Ovary (tissue), 9 donors: ENCODE measurements around the gene SETD2. TPM values are rescaled to one million over a fixed set of nuclear protein-coding genes. Genes with fewer than 3 reads are reported as not detected.

Source experiments
- DNase-seq, 5 donors: peaks; one replicate each; pipeline ENCODE4 v3.0.0-alpha.2; 2019 to 2020
- H3K27ac ChIP-seq, 2 donors: fragments of 200-600 bp; one replicate each; pipeline versions ENCODE4 v1.5.1 to v1.8.0; 2019 to 2022
- H3K27me3 ChIP-seq: fragments of 200-600 bp; one replicate; pipeline ENCODE4 v1.8.0; 2022
- H3K36me3 ChIP-seq: fragments of 200-600 bp; sonication (generic); one replicate; pipeline ENCODE4 v1.5.1; 2019
- H3K4me1 ChIP-seq: one replicate; pipeline ENCODE4 v1.8.1; 2013; ENCODE audit warnings: mild to moderate bottlenecking, moderate library complexity; ENCODE audit not compliant: insufficient read depth
- H3K4me3 ChIP-seq: fragments of 200-600 bp; sonication (generic); one replicate; pipeline ENCODE4 v1.5.1; 2017
- H3K9me3 ChIP-seq, 2 donors: fragments of 200-600 bp in 1 of 2; sonication (generic) in 1 of 2; one replicate each; pipeline versions ENCODE4 v1.5.1 to v1.8.1; 2013 to 2019; ENCODE audit warnings: mild to moderate bottlenecking in 1 of 2, moderate library complexity in 1 of 2
- CTCF ChIP-seq, 3 donors: fragments of 450-650 bp in 2 of 3; fragments of 200-600 bp in 1 of 3; IDR thresholded peaks; one replicate each; pipeline versions ENCODE4 v1.5.1 to v1.8.0; 2016 to 2022; ENCODE audit warnings: antibody characterized with exemption in 3 of 3, mild to moderate bottlenecking in 1 of 3
- EP300 ChIP-seq: sonication (generic); formaldehyde crosslinking; IDR thresholded peaks from one replicate; pipeline ENCODE4 v1.6.1; 2017; ENCODE audit warnings: antibody characterized with exemption
- POLR2A ChIP-seq: fragments of 450-650 bp; IDR thresholded peaks from one replicate; pipeline ENCODE4 v1.6.1; 2017; ENCODE audit warnings: antibody characterized with exemption, mild to moderate bottlenecking, moderate library complexity
- WGBS, 3 donors: extraction: QIAGEN DNeasy Blood & Tissue Kit in 1 of 3; methylation state at CpG; one replicate each; pipeline versions ENCODE4 v1.1.5 to v1.1.7; 2013 to 2017; 5-methylcytosine and 5-hydroxymethylcytosine counted together
- intact Hi-C, 4 donors: fragments of 100-400 bp; cut with DNase I; formaldehyde crosslinking; loops; one replicate each; pipeline versions ENCODE4 v1.11.0 to v1.15.1; 2022 to 2023
- polyA plus RNA-seq, 2 donors: library from polyadenylated mRNA; stranded (reverse); fragments of 200-250 nt in 1 of 2; fragments of 350-450 nt in 1 of 2; fragmentation: Illumina TruSeq in 1 of 2; extraction: RNeasy Lipid Tissue Mini Kit (QIAGEN cat#74804) in 1 of 2; gene quantifications; one replicate each; pipeline ENCODE4 v1.2.3, GENCODE V29; 2013 to 2014
- total RNA-seq, 7 donors: library from RNA; depleted of rRNA in 2 of 7; stranded (reverse); fragments of >200 nt in 2 of 7; fragmentation: NEBNext Ultra II Directional in 3 of 7; extraction: Animal tissue kit (Norgen Biotek cat#: 25700) in 3 of 7; gene quantifications; one replicate each; pipeline versions ENCODE4 v1.1.0 to v1.2.4, GENCODE V29; 2016 to 2023
- donor health status: DM: no; HTN: no; CAD: no; lungs with moderate emphysema.
- donor health status: DM: no; HTN: no; CAD: no.
- donor health status: Bipolar disorder and iron deficiency.
- donor health status: DM: yes; HTN: yes; CAD: no.
- donor health status: DM: no; HTN: no; CAD: no.
- donor health status: DM: yes; HTN: yes; CAD: no.

SETD2 gene
- total and polyA plus RNA-seq, 9 donors = 22.9 to 62.9 (median 49.2) TPM

- WGBS, 3 donors = 88 to 93% (median 92%) methylated on average over 3 of the region's 3 CpGs
- Histone ChIP-seq H3K9me3 (no peaks in the 10 kb centered on the region), H3K36me3 (no peaks in the 10 kb centered on the region), H3K4me1 (peaks cover 4% of the 10 kb centered on the region), H3K27ac (no peak overlapping the region), H3K27me3 (no peaks in the 10 kb centered on the region), H3K4me3 (no peak overlapping the region)
- TF ChIP-seq EP300 (no peak), POLR2A (no peak)
- intact Hi-C loops = loop anchor here in 1 of 4 donors (10.0 kb wide), 1 partner anchor 302 kb away; the partner anchor contains the start of gene TMIE
- peak in 2 of 5 donors; percentile 17 to 26 for DNase-seq
Measured at GRCh38 chr3:47007001-47007400, 156.9 kb downstream of the SETD2 start.

GRCh38 chr3:47006145-47006651 lies 157.7 kb downstream of the SETD2 start:
- H3K4me1 ChIP-seq = peaks cover 4% of the 10 kb centered on the region
- no peak overlapping the region for H3K4me3 ChIP-seq
- no peaks in the 10 kb centered on the region for H3K36me3 ChIP-seq
- 83 to 93% (median 89%) methylated on average over 9 of the region's 9 CpGs for WGBS, 3 donors
- peak in 1 of 5 donors; percentile 24 for DNase-seq
- H3K27me3 ChIP-seq = no peaks in the 10 kb centered on the region
- intact Hi-C loops = loop anchor here in 1 of 4 donors (10.0 kb wide), 1 partner anchor 301 kb away; the partner anchor contains the start of gene TMIE
- H3K9me3 ChIP-seq = no peaks in the 10 kb centered on the region
- TF ChIP-seq POLR2A = no peak
- TF ChIP-seq CTCF (IDR thresholded peaks at IDR 0.05) = no peak
- TF ChIP-seq EP300 = no peak
- H3K27ac ChIP-seq = no peak overlapping the region

- no peak overlapping the region for H3K4me3 ChIP-seq
- peaks cover 4% of the 10 kb centered on the region for H3K4me1 ChIP-seq
- H3K27ac ChIP-seq = no peak overlapping the region
- 76 to 80% (median 79%) methylated on average over 32 of the region's 32 CpGs for WGBS, 3 donors
- no peaks in the 10 kb centered on the region for H3K36me3 ChIP-seq
- DNase-seq = peak in 3 of 5 donors; percentile 8 to 36 (median 28)
- H3K27me3 ChIP-seq = no peaks in the 10 kb centered on the region
- H3K9me3 ChIP-seq = no peaks in the 10 kb centered on the region
- intact Hi-C loops = loop anchor here in 1 of 4 donors (10.0 kb wide), 1 partner anchor 301 kb away; the partner anchor contains the start of gene TMIE
- TF ChIP-seq EP300 (no peak), POLR2A (no peak), CTCF (IDR thresholded peaks at IDR 0.05) (no peak)
Measured at GRCh38 chr3:47005212-47006144, 158.4 kb downstream of the SETD2 start.

GRCh38 chr3:47004369-47005211 lies 159.3 kb downstream of the SETD2 start:
- TF ChIP-seq POLR2A (no peak), CTCF (IDR thresholded peaks at IDR 0.05) (no peak), EP300 (no peak)

More at GRCh38 chr3:47004369-47005211, 159.3 kb downstream of the SETD2 start:
- intact Hi-C loops = loop anchor here in 1 of 4 donors (10.0 kb wide), 1 partner anchor 300 kb away; the partner anchor contains the start of gene TMIE
- Histone ChIP-seq H3K27ac (no peak overlapping the region), H3K36me3 (no peaks in the 10 kb centered on the region), H3K4me3 (no peak overlapping the region), H3K4me1 (no peaks in the 10 kb centered on the region), H3K27me3 (no peaks in the 10 kb centered on the region), H3K9me3 (no peaks in the 10 kb centered on the region)
- 91 to 97% (median 94%) methylated on average over 17 of the region's 17 CpGs for WGBS, 3 donors
- DNase-seq = peak in 2 of 5 donors; percentile 9 to 32
